Mucosa of stomach (tissue), 1 donor: Measurements from ENCODE around the gene PTPN4.

Experiments
- H3K27me3 ChIP-seq: one replicate; pipeline ENCODE4 v1.7.0; 2013; ENCODE audit warnings: mild to moderate bottlenecking, low read length; ENCODE audit not compliant: control insufficient read depth, insufficient read depth
- H3K36me3 ChIP-seq: one replicate; pipeline ENCODE4 v1.7.0; 2013; ENCODE audit warnings: low read length; ENCODE audit not compliant: control insufficient read depth, insufficient read depth
- H3K4me1 ChIP-seq: one replicate; pipeline ENCODE4 v1.7.0; 2013; ENCODE audit warnings: mild to moderate bottlenecking, low read length; ENCODE audit not compliant: control insufficient read depth, insufficient read depth
- H3K4me3 ChIP-seq: one replicate; pipeline ENCODE4 v1.7.0; 2013; ENCODE audit warnings: low read length
- H3K9ac ChIP-seq: one replicate; pipeline ENCODE4 v1.7.0; 2013; ENCODE audit warnings: mild to moderate bottlenecking, low read length, moderate library complexity
- H3K9me3 ChIP-seq: one replicate; pipeline ENCODE4 v1.7.0; 2013; ENCODE audit warnings: mild to moderate bottlenecking, low read length, moderate library complexity; ENCODE audit not compliant: control insufficient read depth
- donor health status: Pancreatic carcinoma.

Gene PTPN4

GRCh38 chr2:119755906-119756305 is 3.8 kb upstream of the PTPN4 start:
- H3K27me3 ChIP-seq: no peaks in the 10 kb centered on the region
- no peak overlapping the region for H3K9ac ChIP-seq
- peaks cover 1% of the 10 kb centered on the region for H3K4me1 ChIP-seq
- no peaks in the 10 kb centered on the region for H3K36me3 ChIP-seq
- H3K4me3 ChIP-seq: no peak overlapping the region
- H3K9me3 ChIP-seq: no peaks in the 10 kb centered on the region

GRCh38 chr2:119756837-119757236 is 2.9 kb upstream of the PTPN4 start:
- Histone ChIP-seq H3K4me3 (no peak overlapping the region), H3K9ac (no peak overlapping the region), H3K4me1 (peaks cover 9% of the 10 kb centered on the region), H3K9me3 (no peaks in the 10 kb centered on the region), H3K27me3 (no peaks in the 10 kb centered on the region), H3K36me3 (no peaks in the 10 kb centered on the region)

GRCh38 chr2:119758881-119759450 is 756 bp upstream of the PTPN4 start:
- peaks cover 16% of the 10 kb centered on the region for H3K4me1 ChIP-seq
- peak overlapping the region; percentile 82 for H3K9ac ChIP-seq
- H3K27me3 ChIP-seq: no peaks in the 10 kb centered on the region
- no peaks in the 10 kb centered on the region for H3K9me3 ChIP-seq
- H3K4me3 ChIP-seq: peak overlapping the region; percentile 73
- no peaks in the 10 kb centered on the region for H3K36me3 ChIP-seq

DNA sequence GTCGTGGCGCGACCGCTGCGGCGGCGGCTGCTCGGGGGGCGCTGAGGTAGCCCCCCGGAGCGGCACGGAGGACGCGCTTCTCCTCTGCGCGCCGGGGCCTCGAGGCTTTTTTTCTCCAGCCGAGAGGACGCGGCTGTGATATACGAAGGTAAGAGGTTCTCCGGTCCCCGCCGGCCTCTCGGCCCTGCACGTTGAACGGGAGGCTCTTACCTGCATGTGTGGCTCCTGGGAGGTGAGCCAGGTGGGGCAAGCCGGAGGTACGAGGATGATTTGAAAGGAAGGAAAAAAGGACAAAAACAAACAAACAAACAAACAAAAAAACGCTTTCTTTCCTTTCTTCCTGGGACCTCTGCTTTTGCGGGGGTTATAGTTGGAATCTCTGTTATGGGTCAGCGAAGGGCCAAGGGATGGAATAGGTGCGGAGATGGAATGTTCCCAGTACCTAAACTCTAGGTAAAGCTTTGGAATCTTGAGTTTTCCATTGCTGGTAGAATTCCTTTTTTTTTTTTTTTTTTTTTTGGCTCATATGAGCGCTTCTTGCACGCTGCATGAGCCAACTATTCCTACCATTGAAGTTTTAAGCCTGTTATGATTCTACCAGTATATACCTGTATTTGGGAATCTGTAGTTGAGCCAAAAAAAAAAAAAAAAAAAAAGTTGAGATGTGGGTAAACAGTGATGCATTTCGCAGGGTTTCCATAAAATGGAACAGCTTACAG is 674 bp downstream of the PTPN4 start:
- Histone ChIP-seq H3K4me1 (peaks cover 16% of the 10 kb centered on the region), H3K27me3 (no peaks in the 10 kb centered on the region), H3K4me3 (peak overlapping the region; percentile 73), H3K9ac (peak overlapping the region; percentile 82), H3K36me3 (no peaks in the 10 kb centered on the region), H3K9me3 (no peaks in the 10 kb centered on the region)

DNA sequence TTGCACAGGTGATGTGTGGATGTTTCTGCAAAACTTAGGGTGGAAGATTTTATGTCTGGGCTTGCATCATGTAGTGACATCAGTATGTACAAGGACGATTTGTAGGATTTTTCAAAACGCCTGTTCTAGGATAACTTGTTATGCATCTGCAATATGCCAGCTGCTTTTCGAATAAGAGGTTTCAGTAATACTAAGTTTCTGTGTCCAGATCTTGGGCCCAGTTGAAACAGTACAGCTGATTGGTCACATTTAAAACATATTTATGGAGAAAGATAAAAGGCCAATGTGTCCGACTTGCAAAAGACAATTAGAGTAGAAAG is 1.2 kb downstream of the PTPN4 start:
- Histone ChIP-seq H3K27me3 (no peaks in the 10 kb centered on the region), H3K4me1 (peaks cover 16% of the 10 kb centered on the region), H3K4me3 (peak overlapping the region; percentile 73), H3K9ac (peak overlapping the region; percentile 12), H3K36me3 (no peaks in the 10 kb centered on the region), H3K9me3 (no peaks in the 10 kb centered on the region)

DNA sequence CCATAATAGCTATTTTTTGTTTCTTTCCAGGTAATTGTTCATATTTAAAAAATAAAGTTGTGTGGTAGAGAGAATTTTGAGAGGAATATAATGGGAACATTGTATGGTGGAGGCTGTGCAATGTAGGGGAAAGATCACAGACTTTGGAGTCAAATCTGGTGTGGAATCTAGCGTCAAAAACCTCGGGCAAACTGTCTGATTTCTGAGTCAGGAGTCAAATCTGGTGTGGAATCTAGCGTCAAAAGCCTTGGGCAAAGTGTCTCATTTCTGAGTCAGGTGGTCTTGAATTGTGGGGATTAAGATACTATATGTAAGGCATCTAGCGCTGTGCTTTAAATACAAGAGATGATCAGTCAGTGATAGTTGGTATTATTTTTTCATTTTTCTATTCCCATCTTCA is 5.1 kb downstream of the PTPN4 start:
- Histone ChIP-seq H3K36me3 (no peaks in the 10 kb centered on the region), H3K9ac (no peak overlapping the region), H3K27me3 (no peaks in the 10 kb centered on the region), H3K4me3 (no peak overlapping the region), H3K4me1 (peaks cover 16% of the 10 kb centered on the region), H3K9me3 (no peaks in the 10 kb centered on the region)

DNA sequence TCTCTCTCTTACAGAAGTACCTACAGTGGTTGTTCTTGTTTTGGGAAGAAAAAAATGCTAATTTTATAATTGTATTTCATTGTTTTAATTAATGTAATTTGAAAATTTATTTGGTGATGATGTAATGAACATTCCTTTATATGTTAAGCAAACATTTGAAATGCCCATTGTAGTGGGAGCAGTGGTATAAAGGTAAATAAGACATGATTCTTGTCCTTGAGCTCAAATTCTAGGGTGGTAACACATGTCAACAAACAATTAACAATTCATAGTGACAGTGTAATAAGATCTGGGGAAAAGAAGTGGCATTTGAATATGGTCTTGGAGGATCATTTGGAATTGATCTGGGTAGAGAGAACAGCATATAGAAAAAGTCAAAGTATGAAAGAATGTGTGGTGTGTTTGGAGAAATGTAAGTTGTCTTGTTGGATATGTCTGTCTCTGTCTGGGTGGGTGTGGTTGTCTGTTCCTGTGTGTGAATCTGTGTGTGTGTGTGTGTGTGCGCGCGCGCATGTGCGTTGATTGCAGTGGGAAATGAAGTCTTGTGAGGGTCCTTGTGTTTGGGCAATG is 5.8 kb downstream of the PTPN4 start:
- no peak overlapping the region for H3K9ac ChIP-seq
- H3K27me3 ChIP-seq: no peaks in the 10 kb centered on the region
- H3K36me3 ChIP-seq: no peaks in the 10 kb centered on the region
- peaks cover 16% of the 10 kb centered on the region for H3K4me1 ChIP-seq
- no peak overlapping the region for H3K4me3 ChIP-seq
- H3K9me3 ChIP-seq: no peaks in the 10 kb centered on the region

GRCh38 chr2:119766944-119767343 is 7.2 kb downstream of the PTPN4 start:
- no peak overlapping the region for H3K4me3 ChIP-seq
- no peaks in the 10 kb centered on the region for H3K36me3 ChIP-seq
- H3K9me3 ChIP-seq: no peaks in the 10 kb centered on the region
- H3K9ac ChIP-seq: no peak overlapping the region
- peaks cover 7% of the 10 kb centered on the region for H3K4me1 ChIP-seq
- H3K27me3 ChIP-seq: no peaks in the 10 kb centered on the region

- H3K9me3 ChIP-seq: no peaks in the 10 kb centered on the region
- H3K4me1 ChIP-seq: no peaks in the 10 kb centered on the region
- no peaks in the 10 kb centered on the region for H3K36me3 ChIP-seq
- no peak overlapping the region for H3K9ac ChIP-seq
- no peaks in the 10 kb centered on the region for H3K27me3 ChIP-seq
- no peak overlapping the region for H3K4me3 ChIP-seq
Observed at GRCh38 chr2:119768742-119769141, 9.0 kb downstream of the PTPN4 start.

DNA sequence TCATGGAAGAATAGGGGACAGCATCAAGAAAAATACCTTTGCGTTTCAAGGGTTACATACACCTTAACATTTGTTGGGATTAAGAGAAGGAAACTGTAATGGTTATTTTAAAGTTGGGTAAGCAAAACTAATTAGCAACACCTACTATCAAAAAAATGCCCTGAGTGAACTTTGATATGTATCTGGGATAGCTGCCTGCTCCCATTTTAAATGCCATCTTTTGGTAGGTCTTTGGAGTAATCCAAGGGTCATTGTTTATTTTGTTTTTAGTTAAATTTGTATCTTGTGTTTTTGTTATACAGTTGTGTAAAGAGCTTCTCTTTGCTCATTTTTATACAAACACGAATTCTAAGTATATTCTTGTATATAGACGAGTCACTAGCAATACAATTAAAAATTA is 9.9 kb downstream of the PTPN4 start:
- Histone ChIP-seq H3K9me3 (no peaks in the 10 kb centered on the region), H3K4me1 (no peaks in the 10 kb centered on the region), H3K27me3 (no peaks in the 10 kb centered on the region), H3K4me3 (no peak overlapping the region), H3K36me3 (no peaks in the 10 kb centered on the region), H3K9ac (no peak overlapping the region)

DNA sequence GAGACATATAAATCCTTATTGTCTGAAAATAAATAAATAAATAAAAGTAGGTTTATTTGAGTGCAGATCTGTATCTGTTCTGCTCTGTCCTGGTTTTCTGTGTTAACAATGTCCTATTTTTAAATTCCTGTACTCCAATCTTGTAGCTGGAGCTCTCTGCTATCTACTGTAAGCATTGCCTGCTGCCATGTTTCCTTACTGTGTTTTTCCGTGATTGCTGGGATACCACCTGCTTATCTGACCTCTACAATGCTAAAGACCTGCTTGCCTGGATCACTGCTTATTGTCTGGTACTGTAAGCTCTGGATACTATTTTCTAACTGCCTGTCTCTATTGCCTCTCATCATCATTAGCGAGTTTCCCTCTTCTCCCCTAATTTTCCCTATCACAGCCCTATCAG is 11.6 kb downstream of the PTPN4 start:
- H3K4me1 ChIP-seq: no peaks in the 10 kb centered on the region

DNA sequence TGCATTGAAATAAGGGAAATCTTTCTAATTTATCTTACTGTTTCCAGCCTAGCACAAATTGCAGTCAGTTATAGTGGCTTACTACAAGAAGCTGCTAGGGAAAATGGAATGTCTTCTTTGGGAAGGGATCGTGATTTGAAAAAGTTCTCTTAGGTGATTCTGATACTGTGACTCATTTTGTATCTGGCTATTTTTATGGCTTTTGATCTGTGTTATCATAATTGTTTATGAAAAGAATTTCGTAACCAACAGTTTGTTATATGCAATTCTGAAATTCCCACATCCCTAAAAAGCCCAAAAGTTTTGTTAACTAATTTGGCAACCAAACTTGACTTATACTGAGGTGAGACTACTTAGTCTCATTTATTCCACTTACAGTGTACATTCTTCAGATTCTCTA is 12.4 kb downstream of the PTPN4 start:
- Histone ChIP-seq H3K27me3 (no peaks in the 10 kb centered on the region), H3K36me3 (no peaks in the 10 kb centered on the region), H3K4me3 (no peak overlapping the region)

More for the DNA sequence above, 11.6 kb downstream of the PTPN4 start:
- H3K9me3 ChIP-seq: no peaks in the 10 kb centered on the region
- no peak overlapping the region for H3K9ac ChIP-seq
- H3K27me3 ChIP-seq: no peaks in the 10 kb centered on the region
- no peaks in the 10 kb centered on the region for H3K36me3 ChIP-seq
- no peak overlapping the region for H3K4me3 ChIP-seq

More for the DNA sequence above, 12.4 kb downstream of the PTPN4 start:
- H3K9me3 ChIP-seq: no peaks in the 10 kb centered on the region
- no peak overlapping the region for H3K9ac ChIP-seq
- H3K4me1 ChIP-seq: no peaks in the 10 kb centered on the region
